MCF 10A (cell line): ENCODE data around the gene ZNF536. TPM values are rescaled to one million over a fixed set of nuclear protein-coding genes. Genes with fewer than 3 reads are reported as not detected.

Source experiments
- BruUV-seq: library from RNA; stranded (reverse); fragments of 400-500 nt; replicated peaks from 2 replicates; lab custom pipeline; 2021; lab: Mats Ljungman, UMichigan
- CTCF ChIA-PET: fragments of 300-600 bp; sonication (Branson Sonifier 250); formaldehyde crosslinking; extraction: SDS; loops from one replicate; lab custom pipeline; 2021; ENCODE audit warnings: antibody characterized with exemption, inconsistent platforms; lab: Yijun Ruan, JAX
- POLR2A ChIA-PET: fragments of 300-600, 350-650 bp; sonication (Branson Sonifier 250); formaldehyde crosslinking; extraction: SDS; loops from one replicate; lab custom pipeline; 2020; ENCODE audit warnings: antibody characterized with exemption, inconsistent platforms; lab: Yijun Ruan, JAX
- DNase-seq: peaks from one replicate; pipeline ENCODE4 v3.0.0-alpha.2; 2018; ENCODE audit not compliant: unreplicated experiment
- H3K27ac Mint-ChIP-seq: one replicate; pipeline ENCODE4 v1.8.0; 2022; ENCODE audit warnings: mild to moderate bottlenecking, low read depth, mixed read lengths; ENCODE audit not compliant: unreplicated experiment
- H3K27me3 Mint-ChIP-seq: one replicate; pipeline ENCODE4 v1.8.0; 2022; ENCODE audit warnings: mixed read lengths; ENCODE audit not compliant: insufficient read depth, unreplicated experiment
- H3K36me3 Mint-ChIP-seq: one replicate; pipeline ENCODE4 v1.8.0; 2022; ENCODE audit warnings: mild to moderate bottlenecking, moderate library complexity, mixed read lengths; ENCODE audit not compliant: insufficient read depth, unreplicated experiment
- H3K4me1 Mint-ChIP-seq: one replicate; pipeline ENCODE4 v1.8.0; 2022; ENCODE audit warnings: mixed read lengths; ENCODE audit not compliant: insufficient read depth, unreplicated experiment
- H3K4me3 Mint-ChIP-seq: one replicate; pipeline ENCODE4 v1.8.0; 2022; ENCODE audit warnings: mild to moderate bottlenecking, moderate library complexity, mixed read lengths; ENCODE audit not compliant: unreplicated experiment
- H3K9me3 Mint-ChIP-seq: one replicate; pipeline ENCODE4 v1.8.0; 2022; ENCODE audit warnings: mixed read lengths; ENCODE audit not compliant: unreplicated experiment
- CTCF ChIP-seq: fragments of 200-600 bp; IDR thresholded peaks from one replicate; pipeline ENCODE4 v1.8.0; 2022; ENCODE audit warnings: antibody characterized with exemption, mild to moderate bottlenecking; ENCODE audit not compliant: unreplicated experiment
- intact Hi-C: fragments of 100-400 bp; cut with micrococcal nuclease; formaldehyde crosslinking; loops from 2 replicates; pipeline ENCODE4 v1.14.1; 2022
- total RNA-seq: library from RNA; stranded (reverse); gene quantifications from 2 replicates; pipeline ENCODE4 v1.2.3, GENCODE V29; 2022

The ZNF536 gene
- total RNA-seq, 1 experiment from 2014 or later, result not detected

GRCh38 chr19:30552593-30552992 is 180.4 kb downstream of the ZNF536 start:
- Mint-ChIP-seq H3K4me3 (no peak overlapping the region), H3K27ac (no peak overlapping the region), H3K27me3 (no peaks in the 10 kb centered on the region), H3K36me3 (no peaks in the 10 kb centered on the region), H3K9me3 (peaks cover 36% of the 10 kb centered on the region), H3K4me1 (no peaks in the 10 kb centered on the region)
- DNase-seq, result no peak
- TF ChIP-seq CTCF, result no peak
- no TSS peak for BruUV-seq
- ChIA-PET CTCF (interaction anchor here (0.5 kb wide), 1 partner anchor 176 kb away, joined by 3 read pairs; no protein-coding TSS in a partner anchor), POLR2A (no interaction called here)
- intact Hi-C loops, result no loop called here

- ChIA-PET POLR2A (no interaction called here), CTCF (interaction anchor here (0.6 kb wide), 1 partner anchor 660 kb away, joined by 4 read pairs; no protein-coding TSS in a partner anchor)
- no TSS peak for BruUV-seq
- H3K36me3 Mint-ChIP-seq, result no peaks in the 10 kb centered on the region
- H3K9me3 Mint-ChIP-seq, result peaks cover 39% of the 10 kb centered on the region
- intact Hi-C loops, result no loop called here
- no peaks in the 10 kb centered on the region for H3K4me1 Mint-ChIP-seq
- H3K4me3 Mint-ChIP-seq, result no peak overlapping the region
- H3K27ac Mint-ChIP-seq, result no peak overlapping the region
- no peak for TF ChIP-seq CTCF
- DNase-seq, result no peak
- H3K27me3 Mint-ChIP-seq, result no peaks in the 10 kb centered on the region
These were observed 183.0 kb downstream of the ZNF536 start for GRCh38 chr19:30555075-30555790.

- CTCF ChIA-PET, result interaction anchor here (0.7 kb wide), 1 partner anchor 791 kb away, joined by 3 read pairs; no protein-coding TSS in a partner anchor
- BruUV-seq, result no TSS peak
- Mint-ChIP-seq H3K27me3 (no peaks in the 10 kb centered on the region), H3K4me1 (no peaks in the 10 kb centered on the region), H3K36me3 (no peaks in the 10 kb centered on the region), H3K27ac (no peak overlapping the region), H3K9me3 (peaks cover 39% of the 10 kb centered on the region), H3K4me3 (no peak overlapping the region)
- DNase-seq, result no peak
- intact Hi-C loops, result no loop called here
- POLR2A ChIA-PET, result no interaction called here
- no peak for TF ChIP-seq CTCF
These were observed 183.6 kb downstream of the ZNF536 start for GRCh38 chr19:30555791-30556110.

GRCh38 chr19:30556230-30556711 is 184.1 kb downstream of the ZNF536 start:
- no peak for TF ChIP-seq CTCF
- CTCF ChIA-PET, result interaction anchor here (0.7 kb wide), 1 partner anchor 790 kb away, joined by 3 read pairs; no protein-coding TSS in a partner anchor

More at GRCh38 chr19:30556230-30556711, 184.1 kb downstream of the ZNF536 start:
- Mint-ChIP-seq H3K4me1 (no peaks in the 10 kb centered on the region), H3K9me3 (peaks cover 43% of the 10 kb centered on the region), H3K4me3 (no peak overlapping the region), H3K36me3 (no peaks in the 10 kb centered on the region), H3K27me3 (no peaks in the 10 kb centered on the region), H3K27ac (no peak overlapping the region)
- intact Hi-C loops, result no loop called here
- no peak for DNase-seq
- no TSS peak for BruUV-seq
- POLR2A ChIA-PET, result no interaction called here
